Dermis microvascular lymphatic vessel endothelial cell (primary cell): ENCODE results near the gene CDC42EP3. TPM values are rescaled to one million over a fixed set of nuclear protein-coding genes. Genes with fewer than 3 reads are reported as not detected.

Source experiments
- DNase-seq, 2 donors: peaks; one replicate each; pipeline versions ENCODE4 v3.0.0 to v3.0.0-alpha.2; 2010; ENCODE audit warnings: low read depth in 2 of 2
- total RNA-seq: library from RNA; depleted of rRNA; stranded (reverse); fragments of >200 nt; gene quantifications from 2 replicates; pipeline ENCODE4 v1.2.1, GENCODE V29; 2014

CDC42EP3 gene
- total RNA-seq, 1 donor from 2014 or later = 8.2 TPM

GRCh38 chr2:37656512-37657423, 14.7 kb downstream of the CDC42EP3 start:
- DNase-seq = peak in 1 of 2 donors; percentile 87

- DNase-seq = no peak
Observed at GRCh38 chr2:37654932-37655841, 16.3 kb downstream of the CDC42EP3 start.

GRCh38 chr2:37654419-37654818, 17.0 kb downstream of the CDC42EP3 start:
- peak in 1 of 2 donors; percentile 21 for DNase-seq

- DNase-seq = peak in 1 of 2 donors; percentile 47
Observed at GRCh38 chr2:37653805-37654378, 17.6 kb downstream of the CDC42EP3 start.

- DNase-seq = peak in 1 of 2 donors; percentile 18
Observed at GRCh38 chr2:37653093-37653492, 18.3 kb downstream of the CDC42EP3 start.

GRCh38 chr2:37652199-37652640, 19.2 kb downstream of the CDC42EP3 start:
- DNase-seq = peak in 1 of 2 donors; percentile 65

GRCh38 chr2:37650548-37651093, 20.8 kb downstream of the CDC42EP3 start:
- DNase-seq = no peak

GRCh38 chr2:37649518-37649917, 21.9 kb downstream of the CDC42EP3 start:
- DNase-seq = no peak

- peak; percentile 85 to 90 for DNase-seq
Observed at GRCh38 chr2:37648331-37649011, 23.0 kb downstream of the CDC42EP3 start.

- no peak for DNase-seq
Observed at GRCh38 chr2:37647971-37648330, 23.5 kb downstream of the CDC42EP3 start.

GRCh38 chr2:37645836-37646235, 25.6 kb downstream of the CDC42EP3 start:
- no peak for DNase-seq

GRCh38 chr2:37645362-37645761, 26.1 kb downstream of the CDC42EP3 start:
- peak in 1 of 2 donors; percentile 85 for DNase-seq

GRCh38 chr2:37644191-37644590, 27.3 kb downstream of the CDC42EP3 start:
- DNase-seq = peak in 1 of 2 donors; percentile 47

GRCh38 chr2:37643730-37644078, 27.7 kb downstream of the CDC42EP3 start:
- no peak for DNase-seq

- no peak for DNase-seq
Observed at GRCh38 chr2:37642907-37643729, 28.3 kb downstream of the CDC42EP3 start.

- DNase-seq = no peak
Observed at GRCh38 chr2:37641582-37642171, 29.8 kb downstream of the CDC42EP3 start.

GRCh38 chr2:37639631-37640030, 31.8 kb downstream of the CDC42EP3 start:
- no peak for DNase-seq

- DNase-seq = no peak
Observed at GRCh38 chr2:37638973-37639372, 32.5 kb downstream of the CDC42EP3 start.

GRCh38 chr2:37637985-37638384, 33.5 kb downstream of the CDC42EP3 start:
- no peak for DNase-seq
